Esophagus squamous epithelium (tissue), 4 donors: ENCODE results near the gene UCHL3.

Source experiments
- CTCF ChIP-seq, 6 experiments: fragments of 450-650 bp in 4 of 6; fragments of 200-600 bp in 2 of 6; sonication (generic) in 2 of 6; IDR thresholded peaks; one replicate each; pipeline ENCODE4 v1.5.1; 2016 to 2019; ENCODE audit warnings: antibody characterized with exemption in 6 of 6, mild to moderate bottlenecking in 4 of 6, moderate library complexity in 4 of 6
- POLR2A ChIP-seq, 4 donors: fragments of 450-650 bp; IDR thresholded peaks; one replicate each; pipeline ENCODE4 v1.6.1; 2017; ENCODE audit warnings: antibody characterized with exemption in 4 of 4, mild to moderate bottlenecking in 4 of 4, moderate library complexity in 3 of 4

- no peak for TF ChIP-seq CTCF (IDR thresholded peaks at IDR 0.05)
- no peak for TF ChIP-seq POLR2A (IDR thresholded peaks at IDR 0.05)
Observed at GRCh38 chr13:75621147-75621546, 71.6 kb downstream of the UCHL3 start.
